Activated CD4-positive, alpha-beta T cell treated with anti-CD3 and anti-CD28 coated beads, Interleukin-2, amount 10 ng/mL, durations not matched to agents 7 days and 5 days (primary cell): ENCODE results near the gene ZNF644. TPM values are rescaled to one million over a fixed set of nuclear protein-coding genes. Genes with fewer than 3 reads are reported as not detected.
"Not testable (repeated sequence)": the region's sequence is repeated elsewhere in the genome, so short reads cannot be mapped to it uniquely, and the experiment has no call there.

Experiments used
- CTCF ChIA-PET: fragments of 350-600 bp; sonication (Branson Sonifier 250); formaldehyde crosslinking; loops from one replicate; lab custom pipeline; 2021; ENCODE audit warnings: antibody characterized with exemption; lab: Charles Lee
- POLR2A ChIA-PET: fragments of 350-600 bp; sonication (Branson Sonifier 250); formaldehyde crosslinking; loops from one replicate; lab custom pipeline; 2021; ENCODE audit warnings: antibody characterized with exemption; lab: Charles Lee
- DNase-seq: peaks from one replicate; pipeline ENCODE4 v3.0.0-alpha.2; 2020
- H3K27ac Mint-ChIP-seq: one replicate; pipeline ENCODE4 v1.8.0; 2021; ENCODE audit warnings: mild to moderate bottlenecking, moderate library complexity, mixed read lengths
- H3K27me3 Mint-ChIP-seq: one replicate; pipeline ENCODE4 v1.8.0; 2021; ENCODE audit warnings: mixed read lengths
- H3K36me3 Mint-ChIP-seq: one replicate; pipeline ENCODE4 v1.8.0; 2021; ENCODE audit warnings: low read depth, mixed read lengths
- H3K4me1 Mint-ChIP-seq: one replicate; pipeline ENCODE4 v1.8.0; 2021; ENCODE audit warnings: mixed read lengths
- H3K4me3 Mint-ChIP-seq: one replicate; pipeline ENCODE4 v1.8.0; 2021; ENCODE audit warnings: mild to moderate bottlenecking, moderate library complexity, mixed read lengths
- H3K9me3 Mint-ChIP-seq: one replicate; pipeline ENCODE4 v1.8.0; 2021; ENCODE audit warnings: mixed read lengths
- total RNA-seq, 2 experiments: library from RNA; stranded (reverse); gene quantifications; one replicate each; pipeline ENCODE4 v1.2.3, GENCODE V29; 2021

Gene ZNF644
- total RNA-seq, 2 experiments from 2014 or later: 51.6 to 53.9 TPM

- Mint-ChIP-seq H3K4me1 (peaks cover 2% of the 10 kb centered on the region), H3K9me3 (no peaks in the 10 kb centered on the region), H3K27ac (no peak overlapping the region), H3K36me3 (peaks cover 58% of the 10 kb centered on the region), H3K4me3 (no peak overlapping the region), H3K27me3 (no peaks in the 10 kb centered on the region)
- ChIA-PET POLR2A (no interaction called here), CTCF (interaction anchor here (1.3 to 1.6 kb wide), 2 partner anchors 9 to 17 kb away, joined by 4 to 5 read pairs; no protein-coding TSS in a partner anchor)
- DNase-seq: no peak
Observed at GRCh38 chr1:90936061-90936460, 85.8 kb downstream of the ZNF644 start.

GRCh38 chr1:90928231-90928630 lies 93.6 kb downstream of the ZNF644 start:
- H3K27ac Mint-ChIP-seq, POLR2A ChIA-PET, H3K9me3 Mint-ChIP-seq, H3K27me3 Mint-ChIP-seq, H3K4me3 Mint-ChIP-seq, CTCF ChIA-PET, DNase-seq: not testable (repeated sequence)
- H3K36me3 Mint-ChIP-seq: peaks cover 37% of the 10 kb centered on the region
- H3K4me1 Mint-ChIP-seq: peaks cover 31% of the 10 kb centered on the region

- H3K9me3 Mint-ChIP-seq, POLR2A ChIA-PET, H3K4me3 Mint-ChIP-seq, H3K27ac Mint-ChIP-seq, DNase-seq, CTCF ChIA-PET, H3K27me3 Mint-ChIP-seq: not testable (repeated sequence)
- Mint-ChIP-seq H3K4me1 (peaks cover 34% of the 10 kb centered on the region), H3K36me3 (peaks cover 38% of the 10 kb centered on the region)
Observed at GRCh38 chr1:90927674-90928073, 94.2 kb downstream of the ZNF644 start.

DNA sequence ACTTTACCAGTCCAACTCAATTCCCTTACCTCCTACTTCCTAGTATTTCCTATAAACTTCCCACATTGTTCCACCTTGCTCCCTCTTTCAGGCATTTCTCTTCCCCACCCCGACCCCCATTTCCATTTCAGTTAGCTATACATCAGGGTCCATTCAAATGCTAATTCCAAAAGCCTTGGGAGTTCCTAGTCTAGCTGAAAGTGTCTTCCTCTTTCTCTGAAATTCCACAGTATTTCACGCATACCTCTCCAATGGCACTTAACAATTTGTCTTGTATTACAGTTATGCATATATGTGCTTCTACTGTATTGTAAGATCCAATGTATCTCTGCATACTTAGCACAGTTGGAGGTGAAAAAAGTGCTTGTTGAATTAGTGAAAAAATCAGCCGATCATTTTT lies 94.9 kb downstream of the ZNF644 start:
- Mint-ChIP-seq H3K36me3 (peaks cover 37% of the 10 kb centered on the region), H3K27ac (no peak overlapping the region), H3K27me3 (no peaks in the 10 kb centered on the region), H3K4me1 (peaks cover 41% of the 10 kb centered on the region), H3K9me3 (peaks cover 5% of the 10 kb centered on the region), H3K4me3 (no peak overlapping the region)
- DNase-seq: no peak
- ChIA-PET CTCF (interaction anchor here (0.5 to 1.1 kb wide), 3 partner anchors 16 to 190 kb away, joined by 3 to 4 read pairs (median 3); no protein-coding TSS in a partner anchor), POLR2A (no interaction called here)

DNA sequence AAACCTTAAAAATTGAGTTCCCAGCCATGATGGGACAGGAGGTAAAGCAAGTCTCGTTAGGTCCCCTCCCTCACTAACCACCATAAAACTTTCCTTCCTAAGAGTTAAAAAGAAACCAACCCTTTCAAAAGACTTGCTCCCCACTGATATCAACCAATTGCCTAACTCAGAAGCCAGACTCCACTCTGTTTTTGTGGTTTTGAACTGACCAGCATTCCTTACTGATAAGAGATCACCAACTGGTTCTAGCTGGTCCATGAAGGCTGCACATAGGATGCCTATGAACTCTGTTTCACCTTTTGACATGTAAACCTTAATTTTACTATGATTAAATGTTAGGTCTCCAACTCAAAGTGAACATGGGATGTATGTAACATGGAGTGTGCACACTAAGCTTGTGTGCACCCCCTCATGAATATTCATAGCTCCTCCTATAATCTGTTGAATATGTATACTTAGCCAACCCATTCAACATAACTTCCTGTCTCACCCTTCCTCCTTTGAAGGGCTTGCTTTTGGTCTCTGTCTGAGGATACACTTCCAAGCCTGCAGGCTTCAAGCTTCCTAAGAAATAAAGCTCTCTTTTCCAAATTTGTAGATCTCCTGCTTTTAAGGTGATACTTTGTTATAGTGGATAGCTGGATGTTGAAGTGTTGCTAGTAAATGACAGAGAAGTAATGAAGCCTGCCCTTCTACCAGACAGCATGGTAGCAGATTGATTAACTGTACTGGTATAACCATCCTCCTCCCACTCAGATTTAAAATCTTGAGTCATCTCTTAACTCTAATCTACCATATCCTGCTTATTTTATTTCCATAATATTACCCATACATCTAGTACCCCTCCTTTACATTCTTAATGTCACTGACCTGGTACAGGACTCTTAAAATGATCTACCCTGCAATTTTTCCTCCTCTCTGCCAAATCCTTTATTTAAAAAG lies 95.6 kb downstream of the ZNF644 start:
- ChIA-PET CTCF (interaction anchor here (1.1 kb wide), 1 partner anchor 15 kb away, joined by 3 read pairs; no protein-coding TSS in a partner anchor), POLR2A (no interaction called here)
- H3K9me3 Mint-ChIP-seq: peaks cover 5% of the 10 kb centered on the region
- H3K36me3 Mint-ChIP-seq: peaks cover 35% of the 10 kb centered on the region
- no peak overlapping the region for H3K27ac Mint-ChIP-seq
- no peaks in the 10 kb centered on the region for H3K27me3 Mint-ChIP-seq
- peaks cover 41% of the 10 kb centered on the region for H3K4me1 Mint-ChIP-seq
- no peak for DNase-seq
- H3K4me3 Mint-ChIP-seq: no peak overlapping the region

GRCh38 chr1:90924982-90925381 lies 96.9 kb downstream of the ZNF644 start:
- DNase-seq: no peak
- H3K4me1 Mint-ChIP-seq: peaks cover 44% of the 10 kb centered on the region
- H3K36me3 Mint-ChIP-seq: peaks cover 28% of the 10 kb centered on the region
- ChIA-PET POLR2A (no interaction called here), CTCF (interaction anchor here (1.0 kb wide), 1 partner anchor 47 kb away, joined by 3 read pairs; no protein-coding TSS in a partner anchor)
- no peak overlapping the region for H3K4me3 Mint-ChIP-seq
- H3K9me3 Mint-ChIP-seq: peaks cover 5% of the 10 kb centered on the region
- no peak overlapping the region for H3K27ac Mint-ChIP-seq
- no peaks in the 10 kb centered on the region for H3K27me3 Mint-ChIP-seq

DNA sequence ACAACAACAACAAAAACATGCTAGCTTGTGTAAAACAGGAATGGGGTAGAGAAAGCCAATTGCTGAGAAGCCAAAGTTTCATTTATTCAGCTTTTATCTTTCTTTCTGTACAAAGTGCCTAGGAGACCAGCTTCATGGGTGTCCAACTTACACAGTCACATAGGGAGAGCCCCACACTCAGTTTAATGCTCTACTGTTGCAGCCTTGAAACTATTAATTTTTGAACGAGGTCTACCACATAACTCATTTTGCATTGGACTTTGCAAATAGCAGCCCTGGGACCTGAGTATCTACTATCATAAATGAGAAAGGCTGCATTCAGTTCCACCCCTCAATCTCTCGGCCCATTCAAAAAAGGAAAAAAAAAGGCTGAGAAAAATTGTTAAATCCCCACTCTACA lies 98.8 kb downstream of the ZNF644 start:
- H3K27me3 Mint-ChIP-seq: no peaks in the 10 kb centered on the region
- no peak overlapping the region for H3K4me3 Mint-ChIP-seq
- DNase-seq: no peak
- H3K36me3 Mint-ChIP-seq: peaks cover 20% of the 10 kb centered on the region
- ChIA-PET POLR2A (no interaction called here), CTCF (interaction anchor here (0.6 kb wide), 1 partner anchor 157 kb away, joined by 5 read pairs; no protein-coding TSS in a partner anchor)
- H3K4me1 Mint-ChIP-seq: peaks cover 55% of the 10 kb centered on the region
- H3K9me3 Mint-ChIP-seq: no peaks in the 10 kb centered on the region
- no peak overlapping the region for H3K27ac Mint-ChIP-seq

GRCh38 chr1:90922202-90922601 lies 99.6 kb downstream of the ZNF644 start:
- ChIA-PET POLR2A (no interaction called here), CTCF (no interaction called here)
- Mint-ChIP-seq H3K9me3 (no peaks in the 10 kb centered on the region), H3K4me3 (no peak overlapping the region), H3K36me3 (peaks cover 19% of the 10 kb centered on the region), H3K27me3 (no peaks in the 10 kb centered on the region), H3K4me1 (peaks cover 56% of the 10 kb centered on the region), H3K27ac (no peak overlapping the region)
- no peak for DNase-seq

DNA sequence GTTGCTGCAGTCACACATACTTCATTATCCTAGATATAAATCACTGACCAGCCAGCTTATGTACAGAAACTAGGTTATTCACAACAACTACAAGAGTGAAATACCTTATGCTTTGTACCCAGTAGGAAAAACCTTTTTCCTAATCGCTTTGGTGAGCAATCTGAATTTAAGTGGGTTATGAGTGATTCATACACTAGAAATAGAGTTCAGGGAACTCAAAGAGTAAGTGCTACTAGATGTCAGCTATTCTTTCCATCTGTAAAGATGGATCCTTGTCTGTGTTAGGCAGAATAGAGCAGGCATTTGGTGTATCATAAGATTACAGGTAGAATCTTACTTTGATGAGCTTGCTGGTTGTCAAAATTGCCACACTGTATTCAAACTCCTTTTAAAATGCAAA lies 101.9 kb downstream of the ZNF644 start:
- Mint-ChIP-seq H3K9me3 (no peaks in the 10 kb centered on the region), H3K27me3 (no peaks in the 10 kb centered on the region), H3K27ac (no peak overlapping the region), H3K36me3 (peaks cover 10% of the 10 kb centered on the region), H3K4me3 (no peak overlapping the region), H3K4me1 (peaks cover 40% of the 10 kb centered on the region)
- no peak for DNase-seq
- ChIA-PET POLR2A (no interaction called here), CTCF (interaction anchor here (0.8 kb wide), 1 partner anchor 167 kb away, joined by 4 read pairs; no protein-coding TSS in a partner anchor)

DNA sequence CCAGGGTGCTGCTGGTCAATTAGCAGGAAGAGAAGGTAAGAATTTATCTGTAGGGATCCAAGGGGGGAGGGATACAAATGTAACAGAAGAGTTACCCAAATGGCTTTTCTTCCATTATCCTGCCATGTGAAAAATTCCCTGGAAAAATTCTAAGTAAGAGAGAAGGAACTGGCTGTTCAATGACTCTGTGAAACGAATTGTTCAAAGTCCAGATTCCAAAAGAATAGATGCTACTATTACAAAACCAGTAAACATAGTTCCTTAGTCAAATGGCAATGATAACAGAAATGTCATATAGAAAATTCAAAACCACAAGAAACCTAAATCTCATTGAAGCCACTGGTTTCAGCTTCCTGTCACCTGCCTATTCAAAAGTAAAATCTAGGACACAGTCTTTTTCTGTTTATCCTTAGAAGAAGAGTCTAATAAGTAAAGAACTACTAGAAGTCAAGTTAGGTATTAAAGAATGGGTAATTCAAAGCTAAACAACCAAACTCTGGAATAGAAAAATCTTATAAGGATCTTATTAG lies 102.6 kb downstream of the ZNF644 start:
- no peaks in the 10 kb centered on the region for H3K27me3 Mint-ChIP-seq
- H3K4me3 Mint-ChIP-seq: no peak overlapping the region
- DNase-seq: no peak
- H3K9me3 Mint-ChIP-seq: no peaks in the 10 kb centered on the region
- H3K36me3 Mint-ChIP-seq: peaks cover 11% of the 10 kb centered on the region
- H3K27ac Mint-ChIP-seq: no peak overlapping the region
- peaks cover 37% of the 10 kb centered on the region for H3K4me1 Mint-ChIP-seq
- CTCF ChIA-PET: interaction anchor here (0.8 kb wide), 1 partner anchor 168 kb away, joined by 4 read pairs; no protein-coding TSS in a partner anchor
- POLR2A ChIA-PET: no interaction called here

DNA sequence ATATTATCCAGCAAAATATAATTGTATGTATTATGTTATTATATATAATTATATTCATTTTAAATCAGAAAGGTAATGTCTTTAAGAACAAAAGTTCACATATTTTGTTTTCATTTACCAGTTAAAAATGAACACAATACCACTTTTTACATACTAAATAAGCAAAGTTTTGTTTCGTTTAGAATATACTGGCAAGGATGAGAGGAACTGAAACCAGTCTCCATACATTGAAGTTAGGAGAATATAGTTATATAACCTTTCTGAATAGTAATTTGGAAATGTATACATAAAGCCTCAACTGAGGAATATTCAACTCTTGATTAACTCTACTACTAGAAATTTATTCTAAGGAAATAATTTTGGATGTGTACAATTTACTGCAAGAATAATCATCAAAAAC lies 110.5 kb downstream of the ZNF644 start:
- peaks cover 4% of the 10 kb centered on the region for H3K9me3 Mint-ChIP-seq
- H3K27ac Mint-ChIP-seq: no peak overlapping the region
- ChIA-PET POLR2A (no interaction called here), CTCF (interaction anchor here (0.8 kb wide), 1 partner anchor 15 kb away, joined by 3 read pairs; no protein-coding TSS in a partner anchor)
- no peak for DNase-seq
- H3K27me3 Mint-ChIP-seq: no peaks in the 10 kb centered on the region
- no peak overlapping the region for H3K4me3 Mint-ChIP-seq
- H3K36me3 Mint-ChIP-seq: peaks cover 16% of the 10 kb centered on the region
- H3K4me1 Mint-ChIP-seq: no peaks in the 10 kb centered on the region

DNA sequence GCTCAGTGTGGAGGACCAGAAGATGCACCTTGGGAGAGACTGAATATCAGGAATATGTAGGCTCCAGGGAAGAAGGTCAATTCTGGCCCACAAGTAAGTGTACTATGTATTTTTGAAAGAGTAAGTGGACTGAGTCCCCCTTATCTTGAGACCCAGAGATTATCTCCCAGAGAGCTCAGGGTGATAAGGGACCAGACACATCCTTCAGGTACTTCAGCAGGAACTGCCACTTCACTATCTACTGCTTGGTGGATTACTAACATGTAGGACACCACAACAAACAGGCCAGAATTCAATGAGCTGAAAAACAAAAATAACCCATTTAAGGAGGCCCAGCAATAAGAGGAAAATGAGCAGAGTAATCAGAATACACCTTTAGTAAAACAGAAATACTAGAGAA lies 119.2 kb downstream of the ZNF644 start:
- CTCF ChIA-PET: no interaction called here
- H3K27me3 Mint-ChIP-seq: no peaks in the 10 kb centered on the region
- peaks cover 50% of the 10 kb centered on the region for H3K36me3 Mint-ChIP-seq
- H3K27ac Mint-ChIP-seq: no peak overlapping the region
- H3K9me3 Mint-ChIP-seq: peaks cover 3% of the 10 kb centered on the region
- POLR2A ChIA-PET: no interaction called here
- no peaks in the 10 kb centered on the region for H3K4me1 Mint-ChIP-seq
- DNase-seq: no peak
- no peak overlapping the region for H3K4me3 Mint-ChIP-seq

GRCh38 chr1:90899263-90899662 lies 122.6 kb downstream of the ZNF644 start:
- Mint-ChIP-seq H3K27me3 (no peaks in the 10 kb centered on the region), H3K27ac (no peak overlapping the region), H3K36me3 (peaks cover 56% of the 10 kb centered on the region), H3K4me3 (no peak overlapping the region), H3K4me1 (no peaks in the 10 kb centered on the region), H3K9me3 (peaks cover 7% of the 10 kb centered on the region)
- ChIA-PET CTCF (interaction anchor here (0.5 kb wide), 1 partner anchor 1393 kb away, joined by 3 read pairs; no protein-coding TSS in a partner anchor), POLR2A (no interaction called here)
- DNase-seq: no peak
